Colonic mucosa (tissue), 4 donors: ENCODE measurements around the gene PGAM2. TPM values are rescaled to one million over a fixed set of nuclear protein-coding genes. Genes with fewer than 3 reads are reported as not detected.
"Not testable (repeated sequence)": the region's sequence is repeated elsewhere in the genome, so short reads cannot be mapped to it uniquely, and the experiment has no call there.

Source experiments
- DNase-seq: peaks from one replicate; pipeline ENCODE4 v3.0.0-alpha.2; 2020
- H3K27ac ChIP-seq: fragments of 200-600 bp; one replicate; pipeline ENCODE4 v1.8.0; 2021
- H3K27me3 ChIP-seq: fragments of 200-600 bp; one replicate; pipeline ENCODE4 v1.8.0; 2021
- H3K36me3 ChIP-seq: fragments of 200-600 bp; one replicate; pipeline ENCODE4 v1.8.0; 2021
- H3K4me1 ChIP-seq: fragments of 200-600 bp; one replicate; pipeline ENCODE4 v1.8.0; 2021; ENCODE audit warnings: mild to moderate bottlenecking
- H3K4me3 ChIP-seq: fragments of 200-600 bp; one replicate; pipeline ENCODE4 v1.8.0; 2021
- H3K9ac ChIP-seq, 2 donors: one replicate each; pipeline ENCODE4 v1.7.0; 2013; ENCODE audit warnings: control low read depth in 2 of 2, low read depth in 2 of 2, low read length in 2 of 2
- H3K9me3 ChIP-seq: fragments of 200-600 bp; one replicate; pipeline ENCODE4 v1.8.0; 2021
- intact Hi-C: fragments of 100-400 bp; cut with DNase I; formaldehyde crosslinking; loops from one replicate; pipeline ENCODE4 v1.14.1; 2022
- total RNA-seq, 2 donors: library from RNA; stranded (reverse); fragmentation: NEBNext Ultra II Directional in 1 of 2; extraction: Animal tissue kit (Norgen Biotek cat#: 25700) in 1 of 2; gene quantifications; one replicate each; pipeline ENCODE4 v1.2.1, GENCODE V29; 2021
- donor health status: healthy.
- donor health status: DM: no; HTN: no; CAD: no.
- donor health status: DM: no; HTN: no; CAD: no.

The PGAM2 gene
- total RNA-seq, 2 donors from 2014 or later, result 0.29 to 0.52 TPM

- H3K9ac ChIP-seq, intact Hi-C loops, H3K4me3 ChIP-seq, H3K27ac ChIP-seq, H3K27me3 ChIP-seq, H3K4me1 ChIP-seq, DNase-seq, H3K9me3 ChIP-seq, H3K36me3 ChIP-seq: not testable (repeated sequence)
Measured at GRCh38 chr7:44037951-44038350, 27.4 kb downstream of the PGAM2 start.

GRCh38 chr7:44036364-44036763 is 29.0 kb downstream of the PGAM2 start:
- intact Hi-C loops, H3K27me3 ChIP-seq: not testable (repeated sequence)
- peak; percentile 83 for DNase-seq

GRCh38 chr7:44033971-44034844 is 31.2 kb downstream of the PGAM2 start:
- H3K9me3 ChIP-seq, DNase-seq, H3K27me3 ChIP-seq, H3K4me3 ChIP-seq, H3K36me3 ChIP-seq, intact Hi-C loops, H3K4me1 ChIP-seq, H3K27ac ChIP-seq, H3K9ac ChIP-seq: not testable (repeated sequence)

More at GRCh38 chr7:44036364-44036763, 29.0 kb downstream of the PGAM2 start:
- H3K4me3 ChIP-seq, H3K9me3 ChIP-seq, H3K9ac ChIP-seq, H3K36me3 ChIP-seq, H3K4me1 ChIP-seq, H3K27ac ChIP-seq: not testable (repeated sequence)

- H3K36me3 ChIP-seq, H3K27ac ChIP-seq, H3K4me3 ChIP-seq, H3K9me3 ChIP-seq, H3K4me1 ChIP-seq, intact Hi-C loops, DNase-seq, H3K27me3 ChIP-seq, H3K9ac ChIP-seq: not testable (repeated sequence)
Measured at GRCh38 chr7:44032031-44032430, 33.3 kb downstream of the PGAM2 start.

- DNase-seq, H3K4me1 ChIP-seq, H3K36me3 ChIP-seq: not testable (repeated sequence)
Measured at GRCh38 chr7:44031319-44031718, 34.0 kb downstream of the PGAM2 start.

GRCh38 chr7:44030029-44030428 is 35.3 kb downstream of the PGAM2 start:
- H3K9me3 ChIP-seq, H3K27ac ChIP-seq, H3K27me3 ChIP-seq, intact Hi-C loops, H3K9ac ChIP-seq, H3K4me1 ChIP-seq, DNase-seq, H3K36me3 ChIP-seq, H3K4me3 ChIP-seq: not testable (repeated sequence)

More at GRCh38 chr7:44031319-44031718, 34.0 kb downstream of the PGAM2 start:
- H3K9ac ChIP-seq, H3K27ac ChIP-seq, H3K4me3 ChIP-seq, H3K9me3 ChIP-seq, intact Hi-C loops, H3K27me3 ChIP-seq: not testable (repeated sequence)

GRCh38 chr7:44029433-44029832 is 35.9 kb downstream of the PGAM2 start:
- H3K4me3 ChIP-seq, H3K9ac ChIP-seq, H3K36me3 ChIP-seq, H3K9me3 ChIP-seq, DNase-seq, H3K27ac ChIP-seq, intact Hi-C loops, H3K4me1 ChIP-seq, H3K27me3 ChIP-seq: not testable (repeated sequence)

GRCh38 chr7:44022796-44023467 is 42.4 kb downstream of the PGAM2 start:
- H3K9me3 ChIP-seq, intact Hi-C loops, H3K4me3 ChIP-seq, H3K4me1 ChIP-seq, DNase-seq, H3K27me3 ChIP-seq, H3K27ac ChIP-seq, H3K9ac ChIP-seq, H3K36me3 ChIP-seq: not testable (repeated sequence)

GRCh38 chr7:44022069-44022468 is 43.3 kb downstream of the PGAM2 start:
- H3K9me3 ChIP-seq, H3K4me1 ChIP-seq, H3K9ac ChIP-seq, intact Hi-C loops, H3K36me3 ChIP-seq, H3K4me3 ChIP-seq, H3K27ac ChIP-seq, H3K27me3 ChIP-seq, DNase-seq: not testable (repeated sequence)

GRCh38 chr7:44019825-44020224 is 45.5 kb downstream of the PGAM2 start:
- H3K27me3 ChIP-seq, H3K9ac ChIP-seq, H3K9me3 ChIP-seq, DNase-seq, H3K27ac ChIP-seq, H3K4me1 ChIP-seq, intact Hi-C loops, H3K4me3 ChIP-seq, H3K36me3 ChIP-seq: not testable (repeated sequence)
